SK-N-SH (cell line): ENCODE data around the gene SEMA3C.

Experiments used
- CTCF ChIP-seq: fragments of 200-600 bp; sonication (generic); IDR thresholded peaks from 2 replicates; pipeline ENCODE4 v1.6.1; 2017; ENCODE audit warnings: antibody characterized with exemption, mild to moderate bottlenecking, moderate library complexity
- ELF1 ChIP-seq: IDR thresholded peaks from 2 replicates; pipeline ENCODE4 v1.4.0; 2012
- JUND ChIP-seq: IDR thresholded peaks from 2 replicates; pipeline ENCODE4 v1.4.0; 2012
- POLR2AphosphoS5 ChIP-seq: IDR thresholded peaks from 2 replicates; pipeline ENCODE4 v1.6.1; 2012; ENCODE audit warnings: low read depth, low read length
- TAF1 ChIP-seq: IDR thresholded peaks from 2 replicates; pipeline ENCODE4 v1.6.1; 2012; ENCODE audit warnings: low read depth, mild to moderate bottlenecking, low read length, moderate library complexity, borderline replicate concordance
- TCF12 ChIP-seq: IDR thresholded peaks from 2 replicates; pipeline ENCODE4 v1.4.0; 2012
- USF2 ChIP-seq: fragments of 150-350 bp; IDR thresholded peaks from 2 replicates; pipeline ENCODE4 v1.6.1; 2017; ENCODE audit warnings: antibody characterized with exemption, low read length, low read depth, borderline replicate concordance

- TF ChIP-seq TCF12 (no peak), CTCF (no peak), POLR2AphosphoS5 (no peak), USF2 (no peak), TAF1 (no peak), ELF1 (no peak), JUND (no peak)
These were observed 187.6 kb downstream of the SEMA3C start for GRCh38 chr7:80731281-80731680.
